OCI-LY7 (cell line): ENCODE measurements around the gene NTN4. TPM values are rescaled to one million over a fixed set of nuclear protein-coding genes. Genes with fewer than 3 reads are reported as not detected.
"Not testable (repeated sequence)": the region's sequence is repeated elsewhere in the genome, so short reads cannot be mapped to it uniquely, and the experiment has no call there.

Experiments
- BruUV-seq: library from RNA; stranded (reverse); fragments of 400-500 nt; replicated peaks from 2 replicates; lab custom pipeline; 2021; lab: Mats Ljungman, UMichigan
- CTCF ChIA-PET: fragments of 300-600 bp; sonication (Branson Sonifier 250); formaldehyde crosslinking; loops from one replicate; lab custom pipeline; 2022; ENCODE audit warnings: antibody characterized with exemption; ENCODE audit not compliant: unreplicated experiment; lab: Charles Lee
- POLR2A ChIA-PET: fragments of 300-600 bp; sonication (Branson Sonifier 250); formaldehyde crosslinking; loops from one replicate; lab custom pipeline; 2022; ENCODE audit warnings: antibody characterized with exemption; lab: Charles Lee
- DNase-seq: peaks from one replicate; pipeline ENCODE4 v3.0.0-alpha.2; 2015; ENCODE audit warnings: low spot score
- H2AFZ ChIP-seq: fragments of 200-600 bp; sonication (generic), shearing (Covaris generic); 2 replicates; pipeline ENCODE4 v1.6.1; 2014; ENCODE audit warnings: mild to moderate bottlenecking, antibody characterized with exemption, low read length, moderate library complexity
- H3K27ac ChIP-seq: fragments of 200-600 bp; sonication (generic); 2 replicates; pipeline ENCODE4 v1.5.1; 2014; ENCODE audit warnings: mixed run types, low read depth, mild to moderate bottlenecking, moderate library complexity, low read length, inconsistent platforms; ENCODE audit not compliant: poor library complexity, severe bottlenecking
- H3K36me3 ChIP-seq: fragments of 200-600 bp; sonication (generic); 2 replicates; pipeline ENCODE4 v1.6.1; 2014; ENCODE audit warnings: mild to moderate bottlenecking, antibody characterized with exemption, low read length, moderate library complexity, mixed read lengths; ENCODE audit not compliant: insufficient read depth
- H3K4me1 ChIP-seq: fragments of 200-600 bp; sonication (generic); 2 replicates; pipeline ENCODE4 v1.5.1; 2014; ENCODE audit warnings: mild to moderate bottlenecking, low read length; ENCODE audit not compliant: insufficient read depth, poor library complexity, severe bottlenecking
- H3K4me2 ChIP-seq: fragments of 200-600 bp; sonication (generic); 2 replicates; pipeline ENCODE4 v1.6.1; 2014; ENCODE audit warnings: mild to moderate bottlenecking, low read length
- H3K4me3 ChIP-seq: fragments of 200-600 bp; sonication (generic); 2 replicates; pipeline ENCODE4 v1.5.1; 2014; ENCODE audit warnings: mild to moderate bottlenecking, low read depth, low read length; ENCODE audit not compliant: poor library complexity, severe bottlenecking
- H3K79me2 ChIP-seq: fragments of 200-600 bp; sonication (generic); 2 replicates; pipeline ENCODE4 v1.6.1; 2016; ENCODE audit warnings: low read depth, mild to moderate bottlenecking, low read length, moderate library complexity, mixed read lengths; ENCODE audit not compliant: insufficient read depth
- H3K9me2 ChIP-seq: fragments of 200-600 bp; sonication (generic); 2 replicates; pipeline ENCODE4 v1.6.1; 2016; ENCODE audit warnings: mild to moderate bottlenecking, low read length, mixed read lengths; ENCODE audit not compliant: insufficient read depth
- H3K9me3 ChIP-seq: fragments of 200-600 bp; sonication (generic); 2 replicates; pipeline ENCODE4 v1.6.1; 2014; ENCODE audit warnings: mild to moderate bottlenecking, mixed run types, low read length, mixed read lengths
- H4K20me1 ChIP-seq: fragments of 200-600 bp; sonication (generic); 2 replicates; pipeline ENCODE4 v1.6.1; 2014; ENCODE audit warnings: mild to moderate bottlenecking, antibody characterized with exemption, low read length, moderate library complexity, mixed read lengths; ENCODE audit not compliant: insufficient read depth
- EZH2phosphoT487 ChIP-seq: fragments of 200-600 bp; sonication (generic); IDR thresholded peaks from 2 replicates; pipeline ENCODE4 v1.6.1; 2018; ENCODE audit warnings: low read depth, borderline replicate concordance, mild to moderate bottlenecking, mixed run types, antibody characterized with exemption, low read length, moderate library complexity, mixed read lengths
- intact Hi-C: fragments of 100-400 bp; cut with micrococcal nuclease; formaldehyde crosslinking; loops from one replicate; pipeline ENCODE4 v1.10.0; 2022; ENCODE audit not compliant: unreplicated experiment
- total RNA-seq, 2 experiments: library from RNA; depleted of rRNA in 1 of 2; stranded (reverse); fragments of >200 nt in 1 of 2; shearing (Covaris generic) in 1 of 2; gene quantifications; 2 replicates each; pipeline ENCODE4 v1.2.3, GENCODE V29; 2014 to 2022
- TF ChIP-seq, protein P1 (sequence below): fragments of 200-600 bp; sonication (generic); conservative IDR thresholded peaks from 2 replicates; pipeline ENCODE4 v1.5.1; 2014; ENCODE audit warnings: mild to moderate bottlenecking, antibody characterized with exemption, low read length, moderate library complexity, mixed read lengths

NTN4 gene
- total RNA-seq, 2 experiments from 2014 or later, result not detected

DNA sequence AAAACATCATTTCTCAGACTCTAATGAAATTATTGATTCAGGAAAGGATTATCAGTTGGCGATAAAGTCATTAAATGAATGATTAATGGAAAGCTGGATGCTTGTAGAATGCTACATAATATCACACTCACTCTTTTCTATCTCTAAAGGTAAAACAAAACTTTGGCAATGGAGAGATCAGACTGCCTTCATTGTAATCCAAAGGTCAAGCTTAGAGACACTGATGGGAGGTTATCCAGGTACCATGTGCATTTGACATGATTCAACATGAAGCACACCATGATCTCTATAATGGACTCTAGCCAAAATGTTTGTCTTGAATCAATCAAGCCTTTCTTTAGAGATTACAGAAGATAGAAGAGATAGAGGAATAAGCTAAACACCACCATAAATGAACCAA, 129.2 kb downstream of the NTN4 start:
- Histone ChIP-seq H4K20me1 (no peaks in the 10 kb centered on the region), H3K27ac (no peak overlapping the region), H3K9me3 (no peaks in the 10 kb centered on the region), H3K4me2 (no peak overlapping the region), H3K4me3 (no peak overlapping the region), H3K79me2 (no peaks in the 10 kb centered on the region), H3K36me3 (no peaks in the 10 kb centered on the region), H2AFZ (no peak overlapping the region), H3K4me1 (no peaks in the 10 kb centered on the region), H3K9me2 (no peaks in the 10 kb centered on the region)
- no peak for DNase-seq
- CTCF ChIA-PET, result no interaction called here
- BruUV-seq, result no TSS peak
- intact Hi-C loops, result no loop called here
- TF ChIP-seq EZH2phosphoT487, result no peak
- TF ChIP-seq, protein P1, sequence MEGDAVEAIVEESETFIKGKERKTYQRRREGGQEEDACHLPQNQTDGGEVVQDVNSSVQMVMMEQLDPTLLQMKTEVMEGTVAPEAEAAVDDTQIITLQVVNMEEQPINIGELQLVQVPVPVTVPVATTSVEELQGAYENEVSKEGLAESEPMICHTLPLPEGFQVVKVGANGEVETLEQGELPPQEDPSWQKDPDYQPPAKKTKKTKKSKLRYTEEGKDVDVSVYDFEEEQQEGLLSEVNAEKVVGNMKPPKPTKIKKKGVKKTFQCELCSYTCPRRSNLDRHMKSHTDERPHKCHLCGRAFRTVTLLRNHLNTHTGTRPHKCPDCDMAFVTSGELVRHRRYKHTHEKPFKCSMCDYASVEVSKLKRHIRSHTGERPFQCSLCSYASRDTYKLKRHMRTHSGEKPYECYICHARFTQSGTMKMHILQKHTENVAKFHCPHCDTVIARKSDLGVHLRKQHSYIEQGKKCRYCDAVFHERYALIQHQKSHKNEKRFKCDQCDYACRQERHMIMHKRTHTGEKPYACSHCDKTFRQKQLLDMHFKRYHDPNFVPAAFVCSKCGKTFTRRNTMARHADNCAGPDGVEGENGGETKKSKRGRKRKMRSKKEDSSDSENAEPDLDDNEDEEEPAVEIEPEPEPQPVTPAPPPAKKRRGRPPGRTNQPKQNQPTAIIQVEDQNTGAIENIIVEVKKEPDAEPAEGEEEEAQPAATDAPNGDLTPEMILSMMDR, result no peak
- POLR2A ChIA-PET, result interaction anchor here (0.5 to 1.1 kb wide), 6 partner anchors 9 to 1097 kb away, joined by 3 to 6 read pairs (median 4); no protein-coding TSS in a partner anchor

DNA sequence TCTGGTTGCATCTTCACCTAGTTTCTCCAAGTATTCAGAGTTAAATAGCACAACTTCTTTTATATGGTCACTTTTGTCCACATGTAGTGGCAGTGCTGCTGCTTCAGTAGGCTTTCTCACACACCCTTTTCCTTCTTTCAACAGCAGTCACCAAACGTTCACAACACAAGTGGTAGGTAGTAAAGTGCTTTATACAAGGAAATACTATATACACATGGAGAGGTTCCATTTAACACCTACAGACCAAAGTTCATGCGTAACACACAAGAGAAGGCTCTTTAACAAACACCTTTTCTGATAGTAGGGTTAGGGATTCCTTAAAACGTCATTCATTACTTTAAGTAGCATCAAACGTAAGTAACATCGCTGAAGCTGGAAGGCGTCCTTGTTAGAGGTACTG, 132.2 kb downstream of the NTN4 start:
- H3K4me1 ChIP-seq, result no peaks in the 10 kb centered on the region
- no peak overlapping the region for H3K27ac ChIP-seq
- H2AFZ ChIP-seq, result no peak overlapping the region
- no peak for TF ChIP-seq EZH2phosphoT487
- TF ChIP-seq, protein P1, result no peak
- H4K20me1 ChIP-seq, result no peaks in the 10 kb centered on the region
- DNase-seq, result no peak
- BruUV-seq, result no TSS peak
- ChIA-PET CTCF (no interaction called here), POLR2A (no interaction called here)
- no peaks in the 10 kb centered on the region for H3K36me3 ChIP-seq
- no peak overlapping the region for H3K4me3 ChIP-seq
- intact Hi-C loops, result no loop called here
- H3K4me2 ChIP-seq, result no peak overlapping the region
- no peaks in the 10 kb centered on the region for H3K9me3 ChIP-seq
- H3K79me2 ChIP-seq, result no peaks in the 10 kb centered on the region
- H3K9me2 ChIP-seq, result no peaks in the 10 kb centered on the region

DNA sequence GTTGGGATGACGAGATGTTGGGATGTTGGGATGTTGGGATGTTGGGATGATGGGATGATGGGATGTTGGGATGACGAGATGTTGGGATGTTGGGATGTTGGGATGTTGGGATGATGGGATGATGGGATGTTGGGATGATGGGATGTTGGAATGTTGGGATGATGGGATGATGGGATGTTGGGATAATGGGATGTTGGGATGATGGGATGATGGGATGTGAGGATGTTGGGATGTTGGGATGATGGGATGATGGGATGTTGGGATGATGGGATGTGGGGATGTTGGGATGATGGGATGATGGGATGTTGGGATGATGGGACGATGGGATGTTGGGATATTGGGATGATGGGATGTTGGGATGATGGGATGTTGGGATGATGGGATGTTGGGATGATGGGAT, 135.9 kb downstream of the NTN4 start:
- H3K36me3 ChIP-seq, H3K4me2 ChIP-seq, H3K79me2 ChIP-seq, POLR2A ChIA-PET, BruUV-seq, H3K9me2 ChIP-seq, DNase-seq, H3K4me1 ChIP-seq, H3K27ac ChIP-seq, intact Hi-C loops, H3K9me3 ChIP-seq, H3K4me3 ChIP-seq, H2AFZ ChIP-seq, H4K20me1 ChIP-seq, CTCF ChIA-PET: not testable (repeated sequence)
